Measurements from ENCODE around the gene VPS41. TPM values are rescaled to one million over a fixed set of nuclear protein-coding genes. Genes with fewer than 3 reads are reported as not detected.
A peak's percentile ranks its signal among the peaks of the same experiment; 100 is the strongest.
"Not testable (repeated sequence)": the region's sequence is repeated elsewhere in the genome, so short reads cannot be mapped to it uniquely, and the experiment has no call there.

The VPS41 gene
- total RNA-seq, 1 donor from 2014 or later, result 48.2 TPM

DNA sequence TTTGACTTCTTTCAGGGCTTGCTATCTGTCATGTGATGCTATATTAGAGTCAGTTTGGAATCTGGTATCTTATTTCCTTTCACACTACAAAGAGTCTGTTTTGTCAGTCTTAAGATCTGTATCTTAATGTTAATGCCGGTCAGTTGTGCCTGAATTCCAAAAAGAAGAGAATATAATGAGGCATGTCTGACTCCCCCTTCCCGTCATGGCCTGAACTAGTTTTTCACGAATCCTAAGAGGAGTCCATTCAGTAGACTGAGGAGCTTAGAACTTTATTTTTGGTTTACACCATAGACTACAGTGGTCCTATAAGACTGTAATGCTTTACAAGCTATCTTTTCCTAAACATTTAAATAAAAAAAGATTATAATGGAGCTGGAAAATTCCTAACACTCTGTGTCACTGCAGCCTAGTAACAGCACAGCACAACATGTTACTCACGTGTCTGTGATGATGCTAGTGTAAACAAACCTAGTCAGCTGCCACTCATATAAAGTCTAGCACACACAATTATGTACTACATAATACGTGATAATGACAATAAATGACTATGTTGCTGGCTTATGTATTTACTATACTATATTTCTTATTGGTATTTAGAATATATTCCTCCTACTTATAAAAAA is 50.6 kb downstream of the VPS41 start:
- peak; percentile 20 for DNase-seq (ENCODE audit: extremely low read depth, low read depth, low spot score)

DNA sequence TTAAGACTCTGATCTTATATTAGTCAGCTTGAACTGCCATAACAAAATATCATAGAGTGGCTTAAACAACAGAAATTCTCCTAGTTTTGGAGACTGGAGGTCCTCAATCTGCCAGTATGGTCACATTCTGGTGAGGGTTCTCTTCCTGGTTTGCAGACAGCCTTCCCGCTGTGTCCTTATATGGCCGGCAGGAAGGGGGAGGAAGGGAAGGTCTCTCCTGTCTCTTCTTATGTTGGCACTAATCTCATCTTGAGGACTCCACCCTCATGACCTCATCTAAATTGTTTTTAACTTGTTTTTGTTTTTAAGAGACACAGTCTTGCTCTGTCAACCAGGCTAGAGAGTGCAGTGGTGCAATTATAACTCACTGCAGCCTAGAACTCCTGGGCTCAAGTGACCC is 53.1 kb downstream of the VPS41 start:
- DNase-seq (ENCODE audit: extremely low read depth, low read depth, low spot score), result no peak

DNA sequence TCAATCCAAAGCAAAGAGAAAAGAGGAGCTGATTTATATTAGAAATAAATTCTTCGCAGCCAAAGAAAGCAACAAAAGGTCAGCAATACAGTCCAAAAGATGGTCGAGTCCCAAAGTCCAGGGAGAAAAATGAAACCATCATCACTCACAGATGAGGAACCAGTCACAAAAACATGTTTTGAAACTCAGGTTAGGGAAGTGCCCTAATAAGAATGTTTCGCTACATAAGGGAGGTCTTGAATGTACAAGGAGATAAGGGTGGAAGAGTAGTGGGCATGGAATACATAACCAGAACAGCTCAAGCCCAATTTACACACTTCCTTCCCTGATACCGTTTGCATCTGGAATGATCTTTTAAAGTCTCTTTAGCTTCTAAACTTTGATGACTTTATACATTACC is 53.6 kb downstream of the VPS41 start:
- DNase-seq (ENCODE audit: extremely low read depth, low read depth, low spot score), result no peak

DNA sequence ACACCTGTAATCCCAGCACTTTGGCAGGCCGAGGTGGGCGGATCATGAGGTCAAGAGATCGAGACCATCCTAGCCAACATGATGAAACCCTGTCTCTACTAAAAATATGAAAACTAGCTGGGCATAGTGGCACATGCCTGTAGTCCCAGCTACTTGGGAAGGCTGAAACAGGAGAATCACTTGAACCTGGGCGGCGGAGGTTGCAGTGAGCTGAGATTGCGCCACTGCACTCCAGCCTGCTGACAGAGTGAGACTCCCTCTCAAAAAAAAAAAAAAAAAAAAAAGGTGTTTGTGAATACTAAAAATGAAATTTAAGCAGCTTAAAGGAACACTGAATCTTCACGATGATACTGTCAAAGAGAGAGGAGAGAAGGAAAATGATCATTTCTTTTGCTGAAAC is 54.0 kb downstream of the VPS41 start:
- not testable (repeated sequence) for DNase-seq (ENCODE audit: extremely low read depth, low read depth, low spot score)

DNA sequence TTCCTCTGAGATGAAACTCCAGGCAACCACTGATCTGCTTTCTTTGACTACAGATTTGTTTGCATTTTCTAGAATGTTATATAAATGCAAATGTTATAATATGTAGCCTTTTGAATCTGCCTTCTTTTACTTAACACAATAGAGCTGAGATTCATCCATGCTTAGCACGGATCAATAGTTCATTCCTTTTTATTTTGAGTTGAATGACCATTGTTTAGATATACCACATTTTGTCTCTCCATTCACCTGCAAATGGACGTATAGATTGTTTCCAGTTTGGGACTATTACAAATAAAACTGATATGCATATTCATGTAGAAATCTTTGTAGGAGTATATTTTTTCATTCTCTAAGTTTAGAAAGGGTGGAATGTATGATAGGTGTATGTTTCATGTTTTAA is 57.7 kb downstream of the VPS41 start:
- no peak for DNase-seq (ENCODE audit: extremely low read depth, low read depth, low spot score)

DNA sequence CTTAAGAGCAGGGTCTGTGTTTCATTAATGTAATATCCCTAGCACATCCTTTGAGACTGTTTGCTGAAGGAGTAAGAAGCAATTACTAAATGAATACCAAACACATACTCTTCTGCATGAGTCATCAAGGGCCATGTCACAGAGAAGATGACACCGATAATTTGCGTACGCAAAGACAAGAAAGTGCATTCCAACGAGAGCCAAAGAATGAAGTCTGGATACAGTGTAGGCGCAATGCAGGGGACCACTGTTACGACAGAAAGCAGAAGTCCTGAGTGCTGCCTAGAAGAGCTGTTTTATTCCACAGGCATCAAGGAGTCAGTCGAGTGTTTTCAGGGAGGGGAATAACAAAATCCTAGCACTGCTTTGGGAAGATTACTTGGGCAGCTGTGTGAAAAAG is 62.7 kb downstream of the VPS41 start:
- DNase-seq (ENCODE audit: extremely low read depth, low read depth, low spot score), result no peak

DNA sequence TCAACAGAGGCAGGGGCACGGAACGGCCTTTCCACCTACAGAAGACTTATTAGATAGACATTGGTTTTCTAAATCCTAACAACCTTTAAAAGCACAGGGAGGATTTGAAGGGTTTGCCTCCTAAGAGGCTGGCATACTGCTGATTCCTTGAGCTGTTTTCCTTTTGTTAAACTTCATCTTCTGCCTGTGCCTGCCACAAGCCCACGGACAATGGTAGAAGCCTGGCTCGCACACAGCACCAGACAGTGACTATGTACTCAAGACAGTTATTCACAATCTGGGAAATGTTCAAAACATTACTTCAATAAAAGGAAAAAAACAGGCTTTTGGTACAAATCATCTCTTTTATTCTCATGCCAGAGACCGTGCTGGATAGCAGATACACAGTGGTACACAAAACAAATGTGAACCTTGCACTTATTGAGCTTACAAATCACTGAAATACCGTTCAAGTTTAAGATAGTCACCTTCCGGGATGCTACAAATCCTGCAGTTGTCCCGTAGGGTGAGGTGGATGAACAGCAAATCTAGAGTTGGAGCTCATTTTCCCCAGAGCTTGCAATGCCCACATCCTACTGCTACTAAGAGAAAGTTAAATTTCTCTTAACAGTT is 63.9 kb downstream of the VPS41 start:
- no peak for DNase-seq (ENCODE audit: extremely low read depth, low read depth, low spot score)

DNA sequence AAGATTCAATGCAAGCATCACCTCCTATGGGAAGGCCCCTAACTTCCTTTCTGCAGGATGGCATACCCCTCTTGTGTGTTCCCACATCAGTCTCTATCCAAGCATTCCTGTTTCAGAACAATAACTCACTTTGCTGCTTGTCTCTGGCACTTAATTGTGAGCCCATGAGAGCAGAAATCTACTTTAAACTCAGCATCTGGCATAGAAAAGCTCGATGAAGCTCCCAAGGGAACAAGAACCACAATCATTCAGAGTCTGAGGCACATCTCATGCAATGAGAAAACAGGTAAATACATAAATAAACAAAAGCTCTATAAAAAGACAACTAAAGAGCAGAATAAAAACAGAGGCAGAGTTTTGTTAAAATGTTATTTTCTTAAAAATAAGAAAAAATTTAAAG is 66.2 kb downstream of the VPS41 start:
- DNase-seq (ENCODE audit: extremely low read depth, low read depth, low spot score), result no peak

DNA sequence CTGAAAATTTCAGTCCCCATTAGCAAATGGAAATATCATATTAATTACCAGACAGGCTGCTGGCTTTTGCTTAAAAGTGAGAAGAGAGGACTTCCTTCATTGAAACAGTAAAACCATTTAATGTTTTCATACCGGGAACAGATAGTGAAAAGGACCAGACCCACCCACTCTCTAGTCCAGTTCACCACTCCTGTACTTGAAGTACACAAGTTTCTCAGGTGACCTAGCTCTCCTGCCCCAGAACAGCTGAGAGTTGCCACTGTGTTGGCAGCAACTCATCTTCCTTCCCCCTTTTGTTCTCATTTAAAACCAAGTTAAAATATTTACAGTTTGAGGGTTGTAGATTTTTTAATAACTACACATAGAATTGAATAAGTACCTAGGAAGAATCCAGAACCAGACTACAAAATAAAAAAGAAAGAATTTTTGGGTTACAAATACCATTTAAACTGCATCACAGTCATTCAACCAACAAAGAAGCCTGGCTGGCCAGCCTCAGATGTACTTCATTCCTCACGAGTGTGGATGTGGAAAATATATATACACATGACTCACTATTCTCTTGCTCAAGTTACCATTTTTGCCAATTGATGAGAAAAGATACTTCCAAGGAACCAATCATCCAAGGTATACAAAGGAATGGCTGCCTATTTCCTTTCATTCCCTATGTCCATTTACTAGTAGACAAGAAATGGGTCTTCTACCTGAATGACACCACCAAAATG is 68.1 kb downstream of the VPS41 start:
- no peak for DNase-seq (ENCODE audit: extremely low read depth, low read depth, low spot score)

DNA sequence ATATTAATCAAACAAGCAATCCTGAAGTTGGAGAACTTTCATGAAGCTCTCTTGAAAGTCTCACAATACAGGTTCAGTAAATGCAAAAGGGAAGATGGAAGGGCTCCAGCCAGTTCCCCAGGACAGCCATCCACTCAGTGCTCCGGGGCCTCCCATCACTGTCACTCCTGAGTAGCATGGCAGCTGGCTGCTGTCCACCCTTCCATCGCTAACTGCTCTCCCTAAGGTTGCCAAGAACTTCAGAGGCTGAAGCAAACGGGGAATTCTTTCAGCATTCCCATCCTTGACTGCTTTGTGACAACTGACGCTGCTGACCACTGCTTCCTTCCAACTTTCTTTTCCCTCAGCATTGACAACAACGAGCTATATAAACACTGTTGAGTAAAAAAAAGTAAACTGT is 69.1 kb downstream of the VPS41 start:
- DNase-seq (ENCODE audit: extremely low read depth, low read depth, low spot score), result no peak

DNA sequence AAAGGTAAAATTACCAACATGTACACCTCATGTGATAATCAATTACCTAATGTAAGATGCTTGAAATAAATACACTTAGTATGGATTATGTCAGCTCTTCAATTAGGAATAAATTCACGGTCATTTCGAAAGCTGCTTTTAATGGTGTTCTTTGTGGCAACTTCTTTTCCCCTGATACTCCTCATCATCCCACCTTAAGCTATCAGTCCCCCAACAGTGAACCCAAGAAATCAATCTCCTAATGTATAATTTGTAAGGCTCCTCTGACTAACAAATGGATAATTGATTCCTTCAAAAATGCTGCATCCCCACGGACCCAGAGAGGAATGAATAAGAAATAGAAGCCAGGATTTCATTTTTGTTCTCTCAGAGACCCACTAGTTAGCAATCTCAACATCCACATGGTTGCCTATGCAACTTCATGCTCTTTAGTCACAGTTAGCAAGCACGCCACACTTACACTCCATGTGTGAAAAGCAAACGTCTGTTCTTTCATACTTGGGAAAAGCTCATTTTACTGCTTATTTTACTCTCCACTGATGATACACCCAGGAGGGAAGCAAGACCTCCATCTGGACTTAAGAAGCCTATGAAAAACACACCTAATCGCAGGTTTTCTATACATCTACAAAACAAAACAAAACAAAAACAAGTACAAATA is 70.1 kb downstream of the VPS41 start:
- DNase-seq (ENCODE audit: extremely low read depth, low read depth, low spot score), result no peak

DNA sequence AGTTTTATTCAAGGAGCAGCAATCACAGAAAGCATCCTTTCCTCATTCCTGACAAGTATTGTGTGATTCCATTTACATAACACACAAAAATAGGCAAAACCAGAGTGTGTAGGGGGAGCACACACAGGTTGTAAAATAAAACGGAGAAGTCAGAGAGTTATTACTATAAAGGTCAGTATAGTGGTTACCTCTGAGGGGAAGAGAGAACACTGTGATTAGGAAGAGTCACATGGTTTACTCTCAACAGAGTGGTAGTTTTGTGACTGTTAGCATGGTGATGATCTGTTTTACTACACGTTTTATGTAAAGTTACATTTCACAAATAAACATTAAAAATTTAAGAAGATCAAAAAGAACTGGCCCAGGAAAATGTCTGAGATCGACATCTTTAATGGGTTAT is 74.6 kb downstream of the VPS41 start:
- DNase-seq (ENCODE audit: extremely low read depth, low read depth, low spot score), result no peak

DNA sequence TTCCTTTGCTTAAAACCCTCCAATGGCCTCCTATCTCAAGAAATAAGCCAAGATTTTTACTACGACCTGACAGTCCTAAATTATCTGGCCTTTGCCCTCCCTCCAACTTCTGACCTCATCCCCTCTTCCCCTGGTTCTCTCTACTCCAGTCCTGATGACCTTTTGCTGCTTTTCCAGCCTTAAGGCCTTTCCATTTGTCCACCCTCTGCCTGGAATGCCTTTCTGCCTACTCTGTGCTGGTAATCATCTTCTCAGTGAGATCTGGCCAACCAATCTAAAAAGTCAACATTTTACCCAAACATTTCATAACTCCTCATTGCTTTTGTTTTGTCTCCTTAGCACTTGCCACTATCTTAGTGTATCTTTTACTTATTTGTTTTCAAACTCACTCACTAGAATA is 75.7 kb downstream of the VPS41 start:
- no peak for DNase-seq (ENCODE audit: extremely low read depth, low read depth, low spot score)

DNA sequence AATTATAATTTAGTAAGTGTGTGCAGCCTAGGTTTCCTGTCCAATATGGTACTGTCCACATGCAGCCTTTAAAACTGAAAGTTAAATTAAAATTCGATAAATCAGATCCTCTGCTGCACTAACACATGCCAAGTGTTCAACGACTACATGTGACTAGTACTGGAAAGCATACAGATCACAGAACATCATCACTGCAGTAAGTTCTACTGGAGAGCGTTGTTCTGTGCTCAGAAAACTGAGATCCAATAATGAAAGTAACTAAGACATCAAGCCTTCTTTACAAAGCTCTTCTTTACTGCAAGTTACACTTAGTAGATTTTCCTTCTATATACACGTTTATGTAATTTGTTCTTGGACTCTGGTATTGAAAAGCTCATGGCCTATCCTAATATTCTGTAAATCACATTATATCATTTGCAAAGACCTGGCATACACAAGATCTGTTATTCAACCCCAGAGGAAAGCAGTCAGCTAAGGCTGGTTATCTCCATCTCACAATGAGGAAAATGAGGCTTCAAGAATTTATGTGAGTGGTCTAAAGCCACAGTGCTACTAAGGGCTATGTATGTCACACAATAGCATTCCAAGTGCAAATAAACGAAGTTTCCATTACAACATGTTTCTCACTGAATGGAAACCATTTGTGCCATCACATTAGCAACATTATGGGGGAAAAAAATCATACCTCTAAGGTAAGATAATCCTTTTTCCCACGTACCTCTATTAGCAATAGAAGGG is 77.6 kb downstream of the VPS41 start:
- DNase-seq (ENCODE audit: extremely low read depth, low read depth, low spot score), result no peak

DNA sequence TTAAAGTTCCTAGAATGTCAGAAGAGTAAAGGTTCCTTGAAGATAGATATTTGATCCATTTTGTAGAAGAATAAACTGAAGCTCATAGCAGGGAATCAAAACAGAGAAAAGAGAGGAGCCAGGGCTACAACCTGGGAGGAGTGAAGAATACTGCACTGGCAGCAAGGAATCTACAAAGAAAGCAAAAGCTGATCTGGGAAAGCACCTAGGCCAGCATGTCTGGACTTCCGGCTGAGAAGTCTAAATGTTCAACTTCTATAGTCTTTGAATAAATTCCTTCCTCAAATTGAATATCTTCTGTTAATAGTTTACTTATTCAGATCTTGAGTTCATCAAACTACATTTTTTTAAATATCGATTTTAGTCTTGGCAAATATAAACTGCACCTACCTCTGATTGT is 78.2 kb downstream of the VPS41 start:
- DNase-seq (ENCODE audit: extremely low read depth, low read depth, low spot score), result no peak

DNA sequence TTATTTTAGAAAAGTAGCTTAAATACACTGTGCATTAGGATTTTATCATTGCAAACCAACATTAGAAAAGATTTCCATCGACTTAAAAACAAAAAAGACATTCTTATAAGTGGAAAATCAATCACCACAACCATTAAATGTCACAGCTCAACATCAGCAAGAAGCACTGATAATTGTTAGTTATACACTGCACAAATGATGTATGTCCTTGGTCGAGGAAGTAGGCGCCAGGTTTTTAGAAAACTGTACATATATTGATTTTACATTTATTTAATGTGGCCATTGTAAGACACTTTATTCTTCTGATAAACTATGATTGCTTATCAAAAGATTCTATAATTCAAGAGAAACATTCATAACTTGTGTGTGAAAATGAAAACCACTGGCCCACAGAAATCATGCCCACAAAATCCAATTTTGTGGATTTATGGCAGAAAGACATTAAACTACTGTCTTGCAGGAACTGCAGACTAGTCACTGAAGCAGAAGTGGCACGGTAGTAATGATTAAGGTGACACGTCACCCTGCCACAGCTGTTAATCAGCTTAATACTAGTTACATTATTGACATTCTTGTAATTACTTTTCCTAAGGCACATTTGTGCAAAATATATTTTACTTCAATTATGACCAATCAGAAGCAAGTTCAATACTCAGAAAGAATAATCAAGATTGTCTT is 79.4 kb downstream of the VPS41 start:
- DNase-seq (ENCODE audit: extremely low read depth, low read depth, low spot score), result no peak

DNA sequence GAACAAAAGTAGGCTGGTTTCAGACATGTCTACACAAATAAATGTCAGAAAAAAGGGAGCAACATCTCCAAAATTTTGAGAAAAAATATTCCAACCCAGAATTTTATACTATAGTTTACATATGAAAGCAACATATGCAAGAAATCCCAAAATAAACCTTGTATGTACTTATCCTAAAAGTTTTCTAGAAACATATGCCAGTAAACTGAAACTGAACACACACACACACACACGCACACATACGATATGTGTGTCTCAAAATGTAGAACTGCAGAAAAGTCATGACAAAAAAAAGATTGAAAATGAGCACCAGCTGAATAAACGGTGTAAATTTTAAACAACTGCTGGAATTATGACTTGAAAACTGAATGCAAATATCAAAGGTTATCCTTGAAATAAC is 81.0 kb downstream of the VPS41 start:
- no peak for DNase-seq (ENCODE audit: extremely low read depth, low read depth, low spot score)

DNA sequence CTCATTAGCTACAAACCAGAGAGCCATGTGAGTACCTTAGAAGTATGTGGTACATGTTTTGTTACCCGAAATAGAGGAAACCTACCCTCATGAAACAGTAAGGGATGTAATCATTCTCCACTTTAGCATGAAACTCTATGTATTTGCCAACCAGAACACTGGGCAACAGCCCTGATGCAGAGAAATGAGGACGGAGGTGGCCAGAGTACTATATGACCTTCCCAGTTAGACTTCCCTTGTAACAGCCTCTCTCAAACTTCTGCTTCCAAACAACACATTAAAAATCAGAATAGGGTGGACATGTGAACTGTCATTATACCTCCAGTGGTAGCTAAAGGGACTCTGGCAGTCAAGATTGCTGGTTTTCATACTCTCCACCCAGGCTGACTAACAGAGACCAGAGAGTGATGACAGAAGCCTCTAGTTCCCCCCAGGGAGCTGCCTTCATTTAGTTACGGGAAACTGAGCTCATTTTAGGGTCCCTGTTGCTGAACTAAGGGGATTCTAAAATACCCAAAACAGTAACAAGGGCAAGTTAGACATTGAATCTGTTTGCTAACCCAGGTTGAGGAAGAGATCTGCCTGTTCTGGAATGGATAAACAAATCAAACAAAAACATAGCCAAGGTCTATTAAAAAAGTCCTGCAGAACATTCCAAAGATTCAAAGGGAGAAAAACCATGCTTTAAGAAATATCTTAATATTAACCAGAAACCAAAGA is 83.1 kb downstream of the VPS41 start:
- no peak for DNase-seq (ENCODE audit: extremely low read depth, low read depth, low spot score)

DNA sequence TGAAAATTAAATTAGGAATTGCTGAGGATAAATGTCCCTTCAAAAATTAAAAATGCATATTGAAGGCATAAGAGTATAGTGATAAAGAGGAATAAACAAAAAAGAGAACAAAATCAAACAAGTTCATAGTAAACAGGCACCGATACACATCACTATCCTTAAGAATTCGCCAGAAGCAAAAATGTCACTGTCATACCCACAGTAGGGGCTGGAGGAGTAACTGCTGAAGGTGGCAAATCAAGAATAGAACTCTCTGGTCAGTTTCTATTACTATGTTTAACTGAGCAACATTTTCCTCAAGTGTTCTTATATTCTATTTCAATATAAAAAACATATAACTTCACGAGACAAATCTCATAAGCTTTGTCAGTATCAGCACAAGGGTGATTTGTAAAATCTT is 84.0 kb downstream of the VPS41 start:
- no peak for DNase-seq (ENCODE audit: extremely low read depth, low read depth, low spot score)

DNA sequence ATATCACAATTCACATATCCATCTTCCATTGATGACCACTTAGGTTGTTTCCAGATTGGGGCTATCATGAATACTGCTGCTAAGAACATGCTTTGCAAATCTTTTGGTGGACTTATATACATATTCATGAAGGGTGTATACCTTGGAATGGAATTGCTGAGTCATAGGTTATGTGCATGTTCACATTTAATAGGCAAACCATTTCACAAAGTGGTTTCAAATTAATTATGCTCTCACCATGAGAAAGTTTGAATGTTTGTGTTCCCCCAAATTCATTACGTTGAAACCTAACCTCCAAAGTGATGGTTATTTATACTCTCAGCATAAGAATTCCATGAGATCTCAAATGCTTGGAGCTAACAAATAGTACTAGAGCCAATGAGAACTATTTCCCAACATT is 86.4 kb downstream of the VPS41 start:
- no peak for DNase-seq (ENCODE audit: extremely low read depth, low read depth, low spot score)

All from glomerular endothelial cell (primary cell).